ENCODE results near the gene SSR1.

SSR1 gene

DNA sequence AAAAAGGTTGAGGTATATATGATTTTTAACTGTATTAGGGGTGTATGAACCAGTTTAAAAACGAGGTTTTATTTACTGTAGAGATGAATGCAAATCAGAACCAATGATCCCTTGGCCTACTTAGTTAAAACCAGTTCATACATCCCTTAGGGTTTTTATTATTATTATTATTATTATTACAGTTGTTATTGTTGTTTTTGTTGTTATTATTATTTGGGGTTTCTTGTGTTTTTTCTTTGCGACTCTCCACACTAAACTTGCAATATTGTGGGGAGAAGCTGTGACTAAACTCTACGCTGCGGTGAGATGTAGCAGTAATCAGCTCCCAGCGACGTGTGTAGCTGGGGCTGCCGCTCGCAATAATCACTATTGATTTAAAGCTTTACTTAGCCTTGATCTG, 62.2 kb downstream of the SSR1 start:
- no peak for DNase-seq (ENCODE audit: low read depth)
- H3K4me3 ChIP-seq (ENCODE audit: control insufficient read depth, low read depth, low read length) = no peak overlapping the region
- TF ChIP-seq, protein P1, sequence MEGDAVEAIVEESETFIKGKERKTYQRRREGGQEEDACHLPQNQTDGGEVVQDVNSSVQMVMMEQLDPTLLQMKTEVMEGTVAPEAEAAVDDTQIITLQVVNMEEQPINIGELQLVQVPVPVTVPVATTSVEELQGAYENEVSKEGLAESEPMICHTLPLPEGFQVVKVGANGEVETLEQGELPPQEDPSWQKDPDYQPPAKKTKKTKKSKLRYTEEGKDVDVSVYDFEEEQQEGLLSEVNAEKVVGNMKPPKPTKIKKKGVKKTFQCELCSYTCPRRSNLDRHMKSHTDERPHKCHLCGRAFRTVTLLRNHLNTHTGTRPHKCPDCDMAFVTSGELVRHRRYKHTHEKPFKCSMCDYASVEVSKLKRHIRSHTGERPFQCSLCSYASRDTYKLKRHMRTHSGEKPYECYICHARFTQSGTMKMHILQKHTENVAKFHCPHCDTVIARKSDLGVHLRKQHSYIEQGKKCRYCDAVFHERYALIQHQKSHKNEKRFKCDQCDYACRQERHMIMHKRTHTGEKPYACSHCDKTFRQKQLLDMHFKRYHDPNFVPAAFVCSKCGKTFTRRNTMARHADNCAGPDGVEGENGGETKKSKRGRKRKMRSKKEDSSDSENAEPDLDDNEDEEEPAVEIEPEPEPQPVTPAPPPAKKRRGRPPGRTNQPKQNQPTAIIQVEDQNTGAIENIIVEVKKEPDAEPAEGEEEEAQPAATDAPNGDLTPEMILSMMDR (IDR thresholded peaks at IDR 0.05; ENCODE audit: control insufficient read depth, insufficient read depth, low read depth, low read length, missing control alignments) = no peak

DNA sequence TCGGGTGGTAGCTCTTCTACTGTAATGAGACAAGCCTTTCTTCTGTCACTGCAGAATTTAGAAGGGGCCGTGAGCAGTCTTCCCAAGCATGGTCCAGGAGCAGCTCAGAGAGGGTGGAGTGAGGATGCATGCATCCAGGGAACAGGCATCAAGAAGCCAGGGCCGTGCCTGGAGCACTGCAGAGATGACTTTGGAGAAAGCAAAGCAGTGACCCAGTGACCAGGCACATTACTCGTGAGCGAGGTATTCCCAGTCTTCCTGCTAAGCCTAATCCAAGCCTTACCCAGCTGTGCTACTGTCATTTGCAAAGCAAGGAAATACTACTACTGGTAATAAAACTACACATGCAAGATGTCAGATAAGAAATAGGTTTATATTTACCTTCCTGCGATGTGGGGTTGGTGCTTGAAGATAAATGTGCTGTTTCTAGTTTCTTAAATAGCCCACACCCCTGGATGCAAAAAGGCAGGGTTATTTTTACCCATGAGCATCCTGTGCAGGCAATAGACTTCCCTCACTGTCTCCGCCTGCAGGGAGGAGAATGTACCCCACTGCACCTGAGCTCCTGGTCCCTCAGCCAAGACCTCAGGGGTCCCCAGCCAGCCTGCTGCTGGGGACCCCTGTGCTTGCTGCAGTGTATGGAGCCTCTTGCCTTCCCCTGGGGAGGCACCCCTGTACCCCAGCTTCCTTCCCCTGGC, 62.9 kb downstream of the SSR1 start:
- TF ChIP-seq, protein P1 (IDR thresholded peaks at IDR 0.05; ENCODE audit: control insufficient read depth, insufficient read depth, low read depth, low read length, missing control alignments) = no peak
- no peak for DNase-seq (ENCODE audit: low read depth)
- H3K4me3 ChIP-seq (ENCODE audit: control insufficient read depth, low read depth, low read length) = no peak overlapping the region

DNA sequence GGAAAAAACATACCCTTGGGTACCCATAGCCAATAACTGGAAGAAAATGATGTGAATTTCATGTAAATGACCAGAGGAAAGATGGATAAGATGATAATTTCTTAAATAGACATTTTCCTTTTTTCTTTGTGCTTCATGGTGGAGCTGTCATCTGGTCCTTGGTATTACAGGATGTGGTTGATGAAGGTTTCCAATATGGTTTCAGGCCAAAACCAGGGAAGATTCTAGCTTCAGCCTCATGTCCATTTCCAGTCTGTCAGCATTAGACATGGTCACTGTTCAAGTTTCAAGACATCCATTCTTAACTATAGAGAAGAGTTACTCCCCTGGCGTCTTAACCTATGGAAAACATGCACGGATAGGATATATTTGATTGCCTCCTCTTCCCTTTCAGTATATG, 63.6 kb downstream of the SSR1 start:
- TF ChIP-seq, protein P1 (IDR thresholded peaks at IDR 0.05; ENCODE audit: control insufficient read depth, insufficient read depth, low read depth, low read length, missing control alignments) = no peak
- no peak overlapping the region for H3K4me3 ChIP-seq (ENCODE audit: control insufficient read depth, low read depth, low read length)
- DNase-seq (ENCODE audit: low read depth) = no peak

DNA sequence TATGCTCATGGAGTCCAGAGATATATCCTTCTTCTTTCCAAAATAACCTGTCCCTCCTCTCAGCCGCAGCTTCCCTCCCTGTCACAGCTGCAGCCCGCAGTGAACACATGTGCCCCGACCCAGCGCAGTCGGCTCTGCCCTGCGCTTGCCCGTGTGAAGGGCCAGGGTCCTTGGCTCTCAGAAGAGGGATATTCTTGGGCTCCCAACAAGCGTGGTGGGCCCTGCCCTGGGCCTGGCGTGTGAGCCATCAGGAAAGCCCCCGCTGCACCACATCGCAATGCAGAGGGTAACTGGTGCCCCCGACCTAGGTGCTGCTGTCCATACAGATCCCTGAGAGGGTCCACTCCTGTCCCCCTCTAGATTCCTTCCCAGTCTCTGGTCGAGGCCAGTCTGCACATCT, 65.2 kb downstream of the SSR1 start:
- H3K4me3 ChIP-seq (ENCODE audit: control insufficient read depth, low read depth, low read length) = no peak overlapping the region
- DNase-seq (ENCODE audit: low read depth) = no peak
- TF ChIP-seq, protein P1 (IDR thresholded peaks at IDR 0.05; ENCODE audit: control insufficient read depth, insufficient read depth, low read depth, low read length, missing control alignments) = no peak

DNA sequence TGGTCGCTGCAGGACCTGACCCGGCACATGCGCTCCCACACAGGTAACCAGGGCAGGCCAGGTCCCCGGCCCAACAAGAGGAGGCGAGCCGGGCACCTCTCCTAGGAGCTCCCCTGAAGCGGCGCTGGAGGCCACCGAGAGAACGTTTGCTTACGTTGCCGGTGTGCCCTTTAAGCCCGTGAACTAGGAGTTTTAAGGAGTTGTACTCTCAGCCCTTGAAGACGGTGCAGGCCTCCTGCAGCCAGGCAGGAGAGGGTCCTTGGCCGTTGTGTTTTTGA, 65.9 kb downstream of the SSR1 start:
- TF ChIP-seq, protein P1 (IDR thresholded peaks at IDR 0.05; ENCODE audit: control insufficient read depth, insufficient read depth, low read depth, low read length, missing control alignments) = no peak
- no peak overlapping the region for H3K4me3 ChIP-seq (ENCODE audit: control insufficient read depth, low read depth, low read length)
- no peak for DNase-seq (ENCODE audit: low read depth)

DNA sequence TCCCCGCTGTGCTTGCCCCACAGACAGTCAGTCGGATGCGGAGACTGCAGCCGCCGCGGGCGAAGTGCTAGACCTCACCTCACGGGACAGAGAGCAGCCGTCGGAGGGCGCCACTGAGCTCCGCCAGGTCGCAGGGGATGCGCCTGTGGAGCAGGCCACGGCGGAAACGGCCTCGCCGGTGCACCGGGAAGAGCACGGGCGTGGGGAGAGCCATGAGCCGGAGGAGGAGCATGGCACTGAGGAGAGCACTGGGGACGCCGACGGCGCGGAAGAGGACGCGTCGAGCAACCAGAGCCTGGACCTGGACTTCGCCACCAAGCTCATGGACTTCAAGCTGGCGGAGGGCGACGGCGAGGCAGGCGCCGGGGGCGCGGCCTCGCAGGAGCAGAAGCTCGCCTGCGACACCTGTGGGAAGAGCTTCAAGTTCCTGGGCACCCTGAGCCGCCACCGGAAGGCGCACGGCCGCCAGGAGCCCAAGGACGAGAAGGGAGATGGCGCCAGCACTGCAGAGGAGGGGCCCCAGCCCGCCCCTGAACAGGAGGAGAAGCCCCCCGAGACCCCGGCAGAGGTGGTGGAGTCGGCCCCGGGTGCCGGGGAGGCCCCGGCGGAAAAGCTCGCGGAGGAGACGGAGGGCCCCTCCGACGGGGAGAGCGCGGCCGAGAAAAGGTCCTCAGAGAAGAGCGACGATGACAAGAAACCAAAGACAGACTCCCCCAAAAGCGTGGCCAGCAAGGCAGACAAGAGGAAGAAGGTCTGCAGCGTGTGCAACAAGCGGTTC, 66.4 kb downstream of the SSR1 start:
- TF ChIP-seq, protein P1 (IDR thresholded peaks at IDR 0.05; ENCODE audit: control insufficient read depth, insufficient read depth, low read depth, low read length, missing control alignments) = no peak
- no peak for DNase-seq (ENCODE audit: low read depth)
- H3K4me3 ChIP-seq (ENCODE audit: control insufficient read depth, low read depth, low read length) = no peak overlapping the region

Measured in AG09309 (cell line).